OCI-LY1 (cell line): Measurements from ENCODE around the gene ZBTB24.

ENCODE experiments used
- EZH2 ChIP-seq: fragments of 200-600 bp; sonication (generic), shearing (Covaris generic); IDR thresholded peaks from 2 replicates; pipeline ENCODE4 v1.8.0; 2017; ENCODE audit warnings: borderline replicate concordance, mixed run types, mild to moderate bottlenecking, antibody characterized with exemption, low read length, moderate library complexity, mixed read lengths
- TF ChIP-seq, protein P1 (sequence below): fragments of 200-600 bp; sonication (generic), shearing (Covaris generic); IDR thresholded peaks from 2 replicates; pipeline ENCODE4 v1.5.1; 2017; ENCODE audit warnings: mild to moderate bottlenecking, antibody characterized with exemption, low read length, moderate library complexity, mixed read lengths

DNA sequence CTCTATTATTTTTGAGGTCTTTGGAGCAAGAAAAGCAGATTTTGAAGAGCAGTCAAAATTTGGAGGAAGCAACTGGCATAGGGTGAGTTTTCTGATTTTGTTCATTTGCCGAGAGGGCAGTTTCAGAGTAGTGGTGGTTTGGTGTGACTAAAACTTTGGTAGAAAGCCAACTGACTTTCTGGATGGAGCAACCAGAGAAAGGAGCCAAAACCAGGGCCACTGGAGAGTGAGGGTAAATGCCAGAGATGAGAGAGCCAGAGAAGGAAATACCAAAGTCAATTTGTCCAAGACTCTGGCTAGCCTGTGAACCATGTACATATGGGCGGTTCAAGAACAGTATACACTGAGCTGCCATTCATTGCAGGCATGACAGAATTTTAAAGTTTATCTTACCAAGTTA is 40.5 kb upstream of the ZBTB24 start:
- TF ChIP-seq, protein P1, sequence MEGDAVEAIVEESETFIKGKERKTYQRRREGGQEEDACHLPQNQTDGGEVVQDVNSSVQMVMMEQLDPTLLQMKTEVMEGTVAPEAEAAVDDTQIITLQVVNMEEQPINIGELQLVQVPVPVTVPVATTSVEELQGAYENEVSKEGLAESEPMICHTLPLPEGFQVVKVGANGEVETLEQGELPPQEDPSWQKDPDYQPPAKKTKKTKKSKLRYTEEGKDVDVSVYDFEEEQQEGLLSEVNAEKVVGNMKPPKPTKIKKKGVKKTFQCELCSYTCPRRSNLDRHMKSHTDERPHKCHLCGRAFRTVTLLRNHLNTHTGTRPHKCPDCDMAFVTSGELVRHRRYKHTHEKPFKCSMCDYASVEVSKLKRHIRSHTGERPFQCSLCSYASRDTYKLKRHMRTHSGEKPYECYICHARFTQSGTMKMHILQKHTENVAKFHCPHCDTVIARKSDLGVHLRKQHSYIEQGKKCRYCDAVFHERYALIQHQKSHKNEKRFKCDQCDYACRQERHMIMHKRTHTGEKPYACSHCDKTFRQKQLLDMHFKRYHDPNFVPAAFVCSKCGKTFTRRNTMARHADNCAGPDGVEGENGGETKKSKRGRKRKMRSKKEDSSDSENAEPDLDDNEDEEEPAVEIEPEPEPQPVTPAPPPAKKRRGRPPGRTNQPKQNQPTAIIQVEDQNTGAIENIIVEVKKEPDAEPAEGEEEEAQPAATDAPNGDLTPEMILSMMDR, result no peak
- no peak for TF ChIP-seq EZH2
